GM12891 (cell line): Measurements from ENCODE around the gene PGS1.
A peak's percentile ranks its signal among the peaks of the same experiment; 100 is the strongest.

Source experiments
- DNase-seq: peaks from one replicate; pipeline ENCODE4 v3.0.0; 2011; ENCODE audit warnings: low spot score; ENCODE audit not compliant: insufficient read length
- FAIRE-seq: peaks from 2 replicates; lab custom pipeline; 2011; peaks lifted over from hg19 to GRCh38; lab: Jason Lieb, UNC
- PAX5 ChIP-seq: IDR thresholded peaks from 2 replicates; pipeline ENCODE4 v1.6.1; 2011; ENCODE audit warnings: low read length, moderate library complexity, mild to moderate bottlenecking; ENCODE audit not compliant: insufficient read depth, severe bottlenecking
- POLR2A ChIP-seq: IDR thresholded peaks from 2 replicates; pipeline ENCODE4 v1.6.1; 2011; ENCODE audit warnings: low read depth, low read length, control low read depth
- POLR2AphosphoS5 ChIP-seq: IDR thresholded peaks from 2 replicates; pipeline ENCODE4 v1.6.1; 2011; ENCODE audit warnings: low read depth, low read length, control low read depth
- POU2F2 ChIP-seq: IDR thresholded peaks from 2 replicates; pipeline ENCODE4 v1.6.1; 2011; ENCODE audit warnings: low read depth, mild to moderate bottlenecking, control low read depth, low read length, moderate library complexity
- SPI1 ChIP-seq: IDR thresholded peaks from 2 replicates; pipeline ENCODE4 v1.6.1; 2011; ENCODE audit warnings: low read depth, low read length, control low read depth
- TAF1 ChIP-seq: IDR thresholded peaks from 2 replicates; pipeline ENCODE4 v1.6.1; 2011; ENCODE audit warnings: low read depth, low read length, control low read depth

The PGS1 gene

DNA sequence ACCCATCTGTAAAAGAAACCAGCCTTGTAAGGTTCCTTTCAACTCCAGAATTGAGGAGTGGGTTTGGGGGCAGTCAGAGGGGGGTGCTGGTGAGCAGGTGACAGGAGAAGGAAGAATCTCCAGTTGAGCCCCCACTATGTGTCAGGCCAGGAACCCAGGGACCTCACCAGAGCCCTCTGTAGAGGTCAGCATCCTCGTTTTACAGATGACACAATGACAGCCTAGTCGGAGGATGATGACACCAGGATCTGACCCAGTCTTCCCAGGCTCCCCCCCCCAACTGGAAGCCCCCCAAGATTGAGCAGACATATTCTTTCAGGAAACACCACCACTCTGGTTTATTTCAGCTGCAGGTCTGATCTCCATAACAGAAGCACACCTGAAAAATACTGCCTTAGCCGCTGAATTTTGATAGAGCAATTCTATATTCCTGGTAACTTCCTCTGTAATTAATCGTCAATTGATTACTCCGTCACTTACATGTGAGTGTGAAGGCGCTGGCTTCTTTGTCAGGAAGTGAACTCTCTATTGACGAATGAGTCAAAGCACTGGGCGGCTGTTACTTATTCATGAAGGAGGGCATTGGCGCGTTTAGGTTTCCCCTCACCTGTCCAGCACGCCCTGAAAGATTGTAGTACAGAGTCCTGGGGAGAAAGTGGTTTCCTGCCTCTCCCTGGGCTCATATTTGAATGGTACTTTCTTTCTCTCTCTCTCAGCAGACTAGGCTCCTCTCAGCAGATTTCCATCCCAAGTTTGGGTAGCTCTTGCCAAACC, 39.8 kb upstream of the PGS1 start:
- FAIRE-seq (peak; percentile 65), DNase-seq (no peak)
- TF ChIP-seq SPI1 (0 out of 2 replicates have a peak, but pooled peaks have one; percentile 1), POLR2AphosphoS5 (no peak), POU2F2 (no peak), POLR2A (no peak), PAX5 (no peak)

DNA sequence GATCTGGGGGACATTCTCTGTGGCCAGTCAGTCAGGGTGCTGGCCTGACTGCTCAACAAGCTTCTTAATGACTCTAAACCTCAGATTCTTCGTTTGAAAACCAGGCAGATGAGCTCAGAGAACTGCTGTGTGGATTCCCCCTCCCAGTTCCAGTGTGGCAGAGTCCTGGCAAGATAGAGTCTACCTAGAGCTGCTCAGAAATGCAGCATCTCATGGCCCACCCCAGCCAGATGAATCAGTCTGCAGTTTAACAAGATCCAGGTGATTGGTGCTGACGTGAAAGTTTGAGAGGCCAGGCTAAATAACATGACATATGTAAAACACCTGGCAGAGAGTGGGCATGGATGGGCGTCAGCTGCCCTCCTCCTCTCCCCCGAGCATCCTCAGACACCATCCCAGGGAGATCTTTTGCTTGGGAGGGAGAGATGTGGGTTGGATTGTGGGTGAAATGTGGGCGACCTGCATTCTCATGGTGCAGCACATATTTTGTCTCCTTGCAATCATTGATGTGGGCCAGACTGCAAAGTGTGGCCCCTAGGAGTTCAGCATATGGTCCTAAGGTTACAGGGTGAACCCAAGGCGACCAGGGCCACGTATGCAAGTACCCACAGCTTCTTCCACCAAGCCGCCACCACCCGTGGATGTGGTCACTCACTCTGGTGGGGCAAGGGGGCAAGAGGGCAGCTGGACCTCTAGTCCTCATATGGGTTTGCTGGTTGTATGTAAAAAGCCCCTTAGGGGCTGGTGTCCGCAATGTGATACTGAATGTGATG, 38.1 kb upstream of the PGS1 start:
- DNase-seq (no peak), FAIRE-seq (no peak)
- no peak for TF ChIP-seq PAX5
- TF ChIP-seq POU2F2 = no peak
- TF ChIP-seq POLR2AphosphoS5 = no peak
- no peak for TF ChIP-seq POLR2A
- no peak for TF ChIP-seq SPI1

DNA sequence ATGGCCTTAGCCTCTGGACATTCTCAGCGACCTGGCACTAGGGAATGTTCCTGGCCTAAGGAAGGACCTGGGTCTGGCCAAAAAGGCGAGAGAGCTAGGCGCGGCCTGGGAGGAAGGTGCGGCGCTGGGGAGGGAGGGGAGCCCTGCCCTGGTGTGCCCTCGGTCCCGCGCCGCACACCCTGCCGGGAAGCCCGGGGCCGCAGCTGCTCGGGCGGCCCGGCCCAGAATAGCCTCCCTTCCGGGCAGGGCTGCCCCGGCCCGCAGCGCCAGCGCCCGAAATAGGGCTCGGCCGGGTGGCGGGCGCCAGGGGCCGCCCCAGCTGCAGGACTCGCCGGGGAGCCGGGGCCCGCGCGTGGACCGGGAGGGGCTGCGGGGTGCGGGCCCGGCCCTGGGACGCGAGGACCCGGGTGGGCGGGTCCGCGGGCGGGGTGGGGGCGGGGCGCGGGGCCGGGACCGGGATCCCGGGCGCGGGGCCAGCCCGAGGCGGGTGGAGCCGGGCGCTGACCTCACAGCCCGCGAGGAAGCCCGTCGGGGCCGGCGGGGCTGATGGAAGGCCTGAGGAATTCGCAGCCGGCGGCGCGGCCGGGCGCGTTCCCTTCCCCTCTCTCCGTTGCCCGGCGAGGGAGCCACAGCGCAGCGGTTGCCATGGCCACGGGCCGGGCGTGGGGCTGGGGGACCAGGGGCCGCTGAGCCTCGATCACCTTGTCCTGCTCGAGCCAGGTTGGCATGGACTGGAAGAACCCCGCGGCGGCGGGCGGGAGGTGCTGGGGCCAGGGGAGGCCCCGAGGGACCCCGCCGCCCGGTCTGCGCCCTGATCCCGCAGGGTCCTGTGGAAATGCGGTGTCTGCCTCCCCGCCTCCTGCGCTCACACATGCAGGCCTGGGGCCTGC, 36.6 kb upstream of the PGS1 start:
- no peak for TF ChIP-seq TAF1
- TF ChIP-seq POLR2AphosphoS5 = no peak
- no peak for TF ChIP-seq SPI1
- no peak for TF ChIP-seq POU2F2
- no peak for TF ChIP-seq POLR2A
- no peak for TF ChIP-seq PAX5
- DNase-seq (no peak), FAIRE-seq (no peak)

DNA sequence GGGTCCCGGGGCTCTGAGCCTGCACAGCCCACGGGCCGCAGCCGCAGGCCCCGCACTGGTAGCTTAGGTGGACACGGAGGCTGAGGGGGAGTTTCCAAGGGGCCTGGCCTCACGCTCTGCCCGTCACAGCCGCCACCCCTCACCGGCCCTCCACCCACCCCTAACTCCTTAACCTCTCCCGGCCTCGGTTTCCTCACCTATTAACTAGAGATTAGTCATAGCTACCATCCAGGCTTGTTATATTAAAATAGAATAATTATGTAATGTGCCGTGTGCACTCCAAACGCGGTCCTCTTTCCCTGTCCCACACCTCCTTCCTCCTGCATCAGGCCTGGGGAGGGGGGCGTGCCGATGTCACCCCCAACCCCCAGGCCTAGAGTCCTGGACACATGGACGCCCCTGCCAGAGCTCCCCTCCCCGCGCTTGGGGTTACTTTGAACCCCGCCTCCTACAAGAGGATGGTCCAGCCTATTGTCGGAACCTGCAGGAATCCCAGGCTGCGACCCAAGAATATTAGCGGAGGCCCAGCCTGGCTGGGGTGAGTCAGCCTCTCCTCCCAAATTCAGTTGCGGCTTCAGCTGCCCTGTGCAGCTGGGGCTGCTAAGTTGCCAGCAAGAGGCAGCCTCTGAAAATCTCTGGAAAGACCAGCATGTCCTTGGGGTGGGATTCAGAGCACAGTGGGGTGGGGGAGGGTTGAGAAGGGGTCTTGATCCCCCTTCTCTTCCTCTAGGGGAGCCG, 35.8 kb upstream of the PGS1 start:
- DNase-seq = no peak
- TF ChIP-seq TAF1 (no peak), POLR2AphosphoS5 (no peak), PAX5 (no peak), POU2F2 (no peak), POLR2A (no peak), SPI1 (no peak)
- no peak for FAIRE-seq

DNA sequence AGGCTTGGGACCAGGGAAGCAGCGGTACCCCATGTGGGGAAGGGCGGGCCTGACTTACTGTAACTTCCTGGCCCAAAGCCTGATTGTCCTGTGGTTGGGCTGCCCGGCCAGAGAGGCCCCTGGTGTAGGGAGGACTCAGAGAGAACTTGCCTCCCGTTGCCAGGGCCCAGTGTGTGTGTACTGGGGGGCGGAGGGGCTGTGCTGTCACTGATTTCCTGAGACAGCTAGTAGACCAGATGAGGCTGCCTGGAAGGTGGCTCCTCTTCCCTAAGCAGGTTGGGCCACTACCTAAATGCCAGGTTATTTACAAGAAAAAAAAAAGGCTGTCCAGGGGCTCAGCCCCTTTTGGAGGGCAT, 35.3 kb upstream of the PGS1 start:
- no peak for TF ChIP-seq TAF1
- TF ChIP-seq POLR2AphosphoS5 = no peak
- TF ChIP-seq SPI1 = no peak
- no peak for TF ChIP-seq POLR2A
- no peak for TF ChIP-seq PAX5
- TF ChIP-seq POU2F2 = no peak
- DNase-seq = no peak
- no peak for FAIRE-seq

DNA sequence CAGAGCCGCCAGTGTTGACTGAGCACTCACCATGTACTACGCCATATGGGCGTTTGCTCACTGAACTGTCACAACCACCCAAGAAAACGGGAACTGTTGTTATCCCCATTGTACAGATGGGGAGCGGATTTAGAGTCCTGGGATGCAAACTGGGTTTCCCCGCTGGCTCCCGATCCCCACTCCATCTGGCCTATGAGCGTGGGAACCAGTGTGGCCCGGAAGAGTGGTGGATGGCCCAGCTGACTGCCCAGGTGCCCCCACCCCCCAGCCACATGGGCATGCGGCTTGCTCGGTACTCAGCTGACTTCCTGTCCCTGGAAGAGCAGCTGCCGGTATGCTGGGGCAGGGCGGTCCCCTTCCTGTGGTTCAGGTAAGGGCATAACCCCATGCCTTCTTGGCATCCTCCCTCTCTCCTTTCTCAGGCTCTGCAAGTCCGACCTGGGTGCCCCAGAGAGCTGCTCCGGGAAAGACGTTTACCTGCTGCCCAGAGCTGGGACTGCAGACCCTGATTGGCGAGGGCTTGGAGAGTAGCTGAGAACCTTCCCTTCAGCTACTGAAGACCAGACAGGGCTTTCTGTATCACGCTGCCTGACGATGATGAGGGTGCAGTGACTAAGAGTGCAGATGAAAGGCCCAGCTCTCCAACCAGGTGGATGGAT, 34.8 kb upstream of the PGS1 start:
- DNase-seq (no peak), FAIRE-seq (peak; percentile 89)
- TF ChIP-seq POLR2A (no peak), SPI1 (peak; percentile 46; the same call in 1 of the 2 replicates), TAF1 (no peak), POLR2AphosphoS5 (no peak)

DNA sequence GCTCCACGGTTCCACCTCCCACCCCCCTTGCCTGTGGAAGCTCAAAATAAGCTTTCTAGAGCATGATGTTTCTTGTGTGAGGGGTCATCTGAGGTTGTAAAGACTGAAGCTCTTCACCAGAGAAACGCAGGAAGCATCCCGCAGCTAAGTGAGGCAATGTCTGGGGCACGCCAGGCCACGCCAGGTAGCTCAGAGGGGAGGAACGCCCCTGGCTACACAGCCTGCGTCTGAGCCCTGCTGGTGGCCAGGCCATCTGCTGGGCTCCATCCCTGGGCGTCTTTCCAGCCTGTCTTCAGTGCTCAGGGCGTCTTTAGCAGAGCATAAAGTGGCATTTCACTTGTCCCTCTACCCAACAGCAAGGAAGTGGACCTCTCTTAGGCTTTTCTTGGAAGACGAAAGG, 33.8 kb upstream of the PGS1 start:
- FAIRE-seq (no peak), DNase-seq (no peak)
- no peak for TF ChIP-seq POLR2AphosphoS5
- no peak for TF ChIP-seq SPI1
- no peak for TF ChIP-seq TAF1
- no peak for TF ChIP-seq PAX5
- no peak for TF ChIP-seq POLR2A
- TF ChIP-seq POU2F2 = no peak

DNA sequence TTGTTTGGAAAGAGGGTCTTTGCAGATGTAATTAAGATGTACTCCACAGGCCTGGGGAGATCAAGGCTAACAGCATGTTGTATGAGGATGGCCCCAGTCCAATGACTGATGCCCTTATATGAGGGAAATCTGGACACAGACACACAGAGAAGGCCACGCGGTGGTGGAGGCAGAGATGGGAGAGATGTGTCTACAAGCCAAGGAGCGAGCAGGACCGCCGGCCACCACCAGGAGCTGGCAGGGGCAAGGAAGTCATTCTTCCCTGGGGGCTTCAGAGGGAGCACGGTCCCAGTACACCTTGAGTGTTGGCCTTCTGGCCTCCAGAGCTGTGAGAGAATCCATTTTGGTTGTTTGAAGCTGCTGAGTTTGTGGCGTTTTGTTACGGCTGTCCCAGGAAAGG, 33.3 kb upstream of the PGS1 start:
- TF ChIP-seq TAF1 (no peak), SPI1 (no peak), POLR2A (no peak), POLR2AphosphoS5 (no peak), POU2F2 (no peak), PAX5 (no peak)
- FAIRE-seq (peak; percentile 61), DNase-seq (no peak)
